Natural killer cell (primary cell): ENCODE measurements around the gene ERFE. TPM values are rescaled to one million over a fixed set of nuclear protein-coding genes. Genes with fewer than 3 reads are reported as not detected.

Experiments used
- ATAC-seq, 3 donors: fragments of 150-1000 bp in 2 of 3; fragments of 200-7000 bp in 1 of 3; cut with Tn5 transposase; 1 replicate in 1 of 3; 2 replicates in 2 of 3; pipeline ENCODE4 v1.10.0; 2021; ENCODE audit warnings: mild to moderate bottlenecking in 2 of 3, moderate library complexity in 2 of 3
- DNase-seq, 2 donors: peaks; one replicate each; pipeline versions ENCODE4 v3.0.0 to v3.0.0-alpha.2; 2013 to 2021; ENCODE audit warnings: mixed read lengths in 1 of 2
- H3K27ac ChIP-seq: one replicate; pipeline ENCODE4 v1.5.1; 2013; ENCODE audit warnings: mild to moderate bottlenecking, low read length
- H3K27me3 ChIP-seq: one replicate; pipeline ENCODE4 v1.6.1; 2013; ENCODE audit warnings: low read length; ENCODE audit not compliant: control insufficient read depth, insufficient read depth
- H3K36me3 ChIP-seq: one replicate; pipeline ENCODE4 v1.6.1; 2013; ENCODE audit warnings: low read length; ENCODE audit not compliant: control insufficient read depth, insufficient read depth
- H3K4me1 ChIP-seq: one replicate; pipeline ENCODE4 v1.6.1; 2013; ENCODE audit warnings: low read length; ENCODE audit not compliant: control insufficient read depth, insufficient read depth
- H3K4me3 ChIP-seq: one replicate; pipeline ENCODE4 v1.5.1; 2013; ENCODE audit warnings: low read length
- H3K9me3 ChIP-seq: one replicate; pipeline ENCODE4 v1.6.1; 2013; ENCODE audit warnings: low read length; ENCODE audit not compliant: control insufficient read depth, insufficient read depth
- H3K27ac Mint-ChIP-seq, 2 donors: one replicate each; pipeline ENCODE4 v1.8.0; 2022; ENCODE audit warnings: mild to moderate bottlenecking in 2 of 2, mixed read lengths in 2 of 2, moderate library complexity in 1 of 2
- H3K27me3 Mint-ChIP-seq, 2 donors: one replicate each; pipeline ENCODE4 v1.8.0; 2022; ENCODE audit warnings: low read depth in 2 of 2, mixed read lengths in 2 of 2
- H3K36me3 Mint-ChIP-seq: one replicate; pipeline ENCODE4 v1.8.0; 2022; ENCODE audit warnings: mixed read lengths
- H3K4me1 Mint-ChIP-seq, 2 donors: one replicate each; pipeline ENCODE4 v1.8.0; 2022; ENCODE audit warnings: mixed read lengths in 2 of 2
- H3K4me3 Mint-ChIP-seq: one replicate; pipeline ENCODE4 v1.8.0; 2022; ENCODE audit warnings: mild to moderate bottlenecking, moderate library complexity, mixed read lengths
- H3K9me3 Mint-ChIP-seq, 2 donors: one replicate each; pipeline ENCODE4 v1.8.0; 2022; ENCODE audit warnings: mixed read lengths in 2 of 2
- WGBS: methylation state at CpG from one replicate; pipeline ENCODE4 v1.1.7; 2013; ENCODE audit warnings: missing lambda C conversion rate; ENCODE audit not compliant: insufficient coverage; 5-methylcytosine and 5-hydroxymethylcytosine counted together
- intact Hi-C: fragments of 100-400 bp; cut with micrococcal nuclease; formaldehyde crosslinking; loops from one replicate; pipeline ENCODE4 v1.14.2; 2022
- total RNA-seq, 4 donors: library from RNA; stranded (reverse); fragments of 120-200 nt in 1 of 4; gene quantifications; one replicate each; pipeline versions ENCODE4 v1.2.3 to v1.2.4, GENCODE V29; 2013 to 2022
- TF ChIP-seq, protein P1 (sequence below): fragments of 200-600 bp; IDR thresholded peaks from one replicate; pipeline ENCODE4 v1.8.0; 2022; ENCODE audit warnings: antibody characterized with exemption

The ERFE gene
- total RNA-seq, 3 donors from 2014 or later (not counting 1 experiment from before 2014, with no cell fraction given), result 0.33 to 4.8 (median 4.3) TPM

DNA sequence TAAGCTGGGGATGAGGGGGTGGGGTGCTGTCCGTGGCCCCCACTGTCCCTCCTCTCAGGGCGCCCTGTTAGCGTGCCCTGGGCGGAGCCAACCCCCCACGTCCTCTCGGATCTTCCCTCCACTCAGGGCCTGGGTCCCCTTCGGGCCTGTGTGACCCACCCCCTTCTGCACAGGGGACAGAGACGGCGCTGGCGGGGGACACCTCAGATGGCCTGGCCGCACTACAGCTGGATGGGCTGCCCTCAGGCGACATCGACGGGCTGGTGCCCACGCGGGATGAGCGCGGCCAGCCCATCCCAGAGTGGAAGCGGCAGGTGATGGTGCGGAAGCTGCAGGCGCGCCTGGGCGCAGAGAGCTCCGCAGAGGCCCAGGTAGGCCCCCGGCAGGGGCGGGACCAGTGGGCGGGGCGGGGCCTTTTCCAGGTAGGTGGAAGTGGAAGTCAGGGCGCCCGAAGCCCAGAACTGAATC is 30.2 kb upstream of the ERFE start:
- H3K9me3 Mint-ChIP-seq, result no peaks in the 10 kb centered on the region
- Histone ChIP-seq H3K9me3 (no peaks in the 10 kb centered on the region), H3K36me3 (no peaks in the 10 kb centered on the region), H3K4me1 (peaks cover 5% of the 10 kb centered on the region), H3K27ac (no peak overlapping the region), H3K27me3 (no peaks in the 10 kb centered on the region), H3K4me3 (no peak overlapping the region)
- no peak overlapping the region for H3K4me3 Mint-ChIP-seq
- H3K27me3 Mint-ChIP-seq, result no peaks in the 10 kb centered on the region
- 80% methylated on average over 30 of the region's 30 CpGs for WGBS
- no peak for DNase-seq
- intact Hi-C loops, result no loop called here
- ATAC-seq, result no peak
- H3K36me3 Mint-ChIP-seq, result no peaks in the 10 kb centered on the region
- TF ChIP-seq, protein P1, sequence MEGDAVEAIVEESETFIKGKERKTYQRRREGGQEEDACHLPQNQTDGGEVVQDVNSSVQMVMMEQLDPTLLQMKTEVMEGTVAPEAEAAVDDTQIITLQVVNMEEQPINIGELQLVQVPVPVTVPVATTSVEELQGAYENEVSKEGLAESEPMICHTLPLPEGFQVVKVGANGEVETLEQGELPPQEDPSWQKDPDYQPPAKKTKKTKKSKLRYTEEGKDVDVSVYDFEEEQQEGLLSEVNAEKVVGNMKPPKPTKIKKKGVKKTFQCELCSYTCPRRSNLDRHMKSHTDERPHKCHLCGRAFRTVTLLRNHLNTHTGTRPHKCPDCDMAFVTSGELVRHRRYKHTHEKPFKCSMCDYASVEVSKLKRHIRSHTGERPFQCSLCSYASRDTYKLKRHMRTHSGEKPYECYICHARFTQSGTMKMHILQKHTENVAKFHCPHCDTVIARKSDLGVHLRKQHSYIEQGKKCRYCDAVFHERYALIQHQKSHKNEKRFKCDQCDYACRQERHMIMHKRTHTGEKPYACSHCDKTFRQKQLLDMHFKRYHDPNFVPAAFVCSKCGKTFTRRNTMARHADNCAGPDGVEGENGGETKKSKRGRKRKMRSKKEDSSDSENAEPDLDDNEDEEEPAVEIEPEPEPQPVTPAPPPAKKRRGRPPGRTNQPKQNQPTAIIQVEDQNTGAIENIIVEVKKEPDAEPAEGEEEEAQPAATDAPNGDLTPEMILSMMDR, result no peak
- no peak overlapping the region for H3K27ac Mint-ChIP-seq
- no peaks in the 10 kb centered on the region for H3K4me1 Mint-ChIP-seq

DNA sequence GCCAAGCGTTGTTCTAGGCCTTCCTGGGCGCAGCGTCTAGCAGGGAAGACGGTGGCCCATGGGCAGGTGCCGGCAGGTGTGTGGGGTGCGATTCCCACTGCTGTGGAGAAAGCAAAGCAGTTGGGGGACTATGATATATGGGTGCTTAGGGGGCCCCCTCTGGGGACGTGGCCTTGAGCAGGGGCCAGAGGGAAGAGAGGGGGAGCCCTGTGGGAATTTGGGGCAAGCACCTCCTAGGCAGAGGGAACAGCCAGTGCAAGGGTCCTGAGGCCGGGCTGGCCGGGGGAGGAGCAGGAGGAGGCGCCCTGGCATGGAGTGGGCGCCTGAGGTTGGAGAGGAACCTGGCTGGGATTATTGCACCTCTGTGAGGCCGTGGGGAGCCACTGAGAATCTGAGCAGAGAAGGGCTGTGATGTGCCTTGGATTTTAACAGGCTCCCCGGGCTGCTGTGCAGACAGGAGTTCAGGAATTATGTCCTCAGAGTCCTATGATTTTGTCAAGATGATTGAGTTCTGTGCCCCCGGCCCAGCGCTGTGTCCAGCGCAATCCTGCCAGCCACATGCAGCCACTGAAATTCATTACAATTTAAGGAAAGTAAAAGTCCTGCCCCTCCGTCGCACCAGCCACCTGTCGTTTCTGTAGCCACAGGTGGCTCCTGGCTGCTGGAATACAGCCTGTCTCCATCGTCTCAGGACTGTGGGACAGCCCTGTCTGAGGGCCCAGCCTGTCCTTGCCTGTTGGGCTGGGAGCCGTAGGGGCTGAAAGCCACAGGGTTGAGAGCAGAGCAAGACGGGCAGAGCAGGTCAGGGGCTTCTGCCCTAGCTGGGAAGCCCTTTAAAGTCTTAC is 29.4 kb upstream of the ERFE start:
- Mint-ChIP-seq H3K36me3 (no peaks in the 10 kb centered on the region), H3K27ac (no peak overlapping the region), H3K4me1 (no peaks in the 10 kb centered on the region), H3K27me3 (no peaks in the 10 kb centered on the region), H3K9me3 (no peaks in the 10 kb centered on the region), H3K4me3 (no peak overlapping the region)
- no peaks in the 10 kb centered on the region for H3K36me3 ChIP-seq
- H3K9me3 ChIP-seq, result no peaks in the 10 kb centered on the region
- TF ChIP-seq, protein P1, result no peak
- no peak for ATAC-seq
- 90% methylated on average over 22 of the region's 22 CpGs for WGBS
- peaks cover 5% of the 10 kb centered on the region for H3K4me1 ChIP-seq
- no peaks in the 10 kb centered on the region for H3K27me3 ChIP-seq
- intact Hi-C loops, result no loop called here
- no peak for DNase-seq
- H3K4me3 ChIP-seq, result no peak overlapping the region
- H3K27ac ChIP-seq, result no peak overlapping the region

DNA sequence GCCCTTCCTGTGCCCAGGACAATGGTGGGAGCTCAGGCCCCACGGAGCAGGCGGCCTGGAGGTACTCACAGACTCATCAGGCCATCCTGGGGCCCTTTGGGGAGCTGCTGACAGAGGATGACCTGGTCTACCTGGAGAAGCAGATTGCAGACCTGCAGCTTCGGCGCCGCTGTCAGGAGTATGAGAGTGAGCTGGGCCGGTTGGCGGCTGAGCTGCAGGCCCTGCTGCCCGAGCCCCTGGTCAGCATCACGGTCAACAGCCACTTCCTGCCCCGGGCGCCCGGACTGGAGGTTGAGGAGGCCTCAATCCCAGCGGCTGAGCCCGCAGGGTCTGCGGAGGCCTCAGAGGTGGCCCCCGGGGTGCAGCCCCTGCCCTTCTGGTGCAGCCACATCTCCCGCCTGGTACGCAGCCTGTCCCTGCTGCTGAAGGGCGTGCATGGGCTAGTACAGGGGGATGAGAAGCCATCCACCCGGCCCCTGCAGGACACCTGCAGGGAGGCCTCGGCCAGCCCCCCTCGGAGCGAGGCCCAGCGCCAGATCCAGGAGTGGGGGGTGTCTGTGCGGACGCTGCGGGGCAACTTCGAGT is 28.6 kb upstream of the ERFE start:
- Mint-ChIP-seq H3K9me3 (no peaks in the 10 kb centered on the region), H3K4me1 (no peaks in the 10 kb centered on the region), H3K36me3 (no peaks in the 10 kb centered on the region), H3K4me3 (no peak overlapping the region), H3K27ac (no peak overlapping the region), H3K27me3 (no peaks in the 10 kb centered on the region)
- ATAC-seq (no peak), DNase-seq (no peak)
- no peaks in the 10 kb centered on the region for H3K9me3 ChIP-seq
- no peak overlapping the region for H3K27ac ChIP-seq
- H3K4me3 ChIP-seq, result no peak overlapping the region
- 87% methylated on average over 28 of the region's 28 CpGs for WGBS
- intact Hi-C loops, result no loop called here
- no peaks in the 10 kb centered on the region for H3K36me3 ChIP-seq
- no peaks in the 10 kb centered on the region for H3K27me3 ChIP-seq
- peaks cover 5% of the 10 kb centered on the region for H3K4me1 ChIP-seq
- TF ChIP-seq, protein P1, result no peak
